ENCODE results near the gene TSN. TPM values are rescaled to one million over a fixed set of nuclear protein-coding genes. Genes with fewer than 3 reads are reported as not detected.

Gene TSN
- total RNA-seq, 1 donor from 2014 or later, result 60.4 TPM

- H3K4me3 Mint-ChIP-seq, result no peak overlapping the region
- no peak for TF ChIP-seq CTCF (IDR thresholded peaks at IDR 0.05; ENCODE audit: unreplicated experiment)
- peak overlapping the region; percentile 31 for H3K27ac Mint-ChIP-seq
Observed at GRCh38 chr2:121778741-121779487, 23.5 kb downstream of the TSN start.

GRCh38 chr2:121783180-121783579 lies 27.7 kb downstream of the TSN start:
- no peak for DNase-seq (ENCODE audit: low spot score in 2 of 2, unreplicated experiment in 2 of 2)
- H3K4me1 Mint-ChIP-seq, result peaks cover 8% of the 10 kb centered on the region
- no peak overlapping the region for H3K27ac Mint-ChIP-seq
- H3K4me3 Mint-ChIP-seq, result no peak overlapping the region
- TF ChIP-seq CTCF (IDR thresholded peaks at IDR 0.05; ENCODE audit: unreplicated experiment), result no peak
- H3K36me3 Mint-ChIP-seq, result no peaks in the 10 kb centered on the region
- no peaks in the 10 kb centered on the region for H3K9me3 Mint-ChIP-seq
- H3K27me3 Mint-ChIP-seq (ENCODE audit: low read depth), result peaks cover 26% of the 10 kb centered on the region

More at GRCh38 chr2:121778741-121779487, 23.5 kb downstream of the TSN start:
- Mint-ChIP-seq H3K9me3 (no peaks in the 10 kb centered on the region), H3K27me3 (ENCODE audit: low read depth) (peaks cover 10% of the 10 kb centered on the region), H3K4me1 (peaks cover 20% of the 10 kb centered on the region), H3K36me3 (no peaks in the 10 kb centered on the region)
- no peak for DNase-seq (ENCODE audit: low spot score in 2 of 2, unreplicated experiment in 2 of 2)

- TF ChIP-seq CTCF (IDR thresholded peaks at IDR 0.05; ENCODE audit: unreplicated experiment), result no peak
Observed at GRCh38 chr2:121788685-121789084, 33.2 kb downstream of the TSN start.

GRCh38 chr2:121790276-121790956 lies 35.0 kb downstream of the TSN start:
- Mint-ChIP-seq H3K27me3 (ENCODE audit: low read depth) (peaks cover 14% of the 10 kb centered on the region), H3K4me1 (peaks cover 3% of the 10 kb centered on the region), H3K9me3 (peaks cover 4% of the 10 kb centered on the region), H3K4me3 (no peak overlapping the region), H3K27ac (no peak overlapping the region), H3K36me3 (no peaks in the 10 kb centered on the region)
- TF ChIP-seq CTCF (IDR thresholded peaks at IDR 0.05; ENCODE audit: unreplicated experiment), result no peak
- DNase-seq (ENCODE audit: low spot score in 2 of 2, unreplicated experiment in 2 of 2), result no peak

More at GRCh38 chr2:121788685-121789084, 33.2 kb downstream of the TSN start:
- Mint-ChIP-seq H3K36me3 (no peaks in the 10 kb centered on the region), H3K4me1 (peaks cover 3% of the 10 kb centered on the region), H3K27ac (no peak overlapping the region), H3K27me3 (ENCODE audit: low read depth) (peaks cover 18% of the 10 kb centered on the region), H3K9me3 (peaks cover 4% of the 10 kb centered on the region), H3K4me3 (no peak overlapping the region)
- no peak for DNase-seq (ENCODE audit: low spot score in 2 of 2, unreplicated experiment in 2 of 2)

- no peak overlapping the region for H3K27ac Mint-ChIP-seq
- no peak overlapping the region for H3K4me3 Mint-ChIP-seq
- H3K4me1 Mint-ChIP-seq, result peaks cover 3% of the 10 kb centered on the region
- TF ChIP-seq CTCF (IDR thresholded peaks at IDR 0.05; ENCODE audit: unreplicated experiment), result no peak
- H3K27me3 Mint-ChIP-seq (ENCODE audit: low read depth), result peaks cover 10% of the 10 kb centered on the region
- H3K9me3 Mint-ChIP-seq, result peaks cover 4% of the 10 kb centered on the region
- no peaks in the 10 kb centered on the region for H3K36me3 Mint-ChIP-seq
- no peak for DNase-seq (ENCODE audit: low spot score in 2 of 2, unreplicated experiment in 2 of 2)
Observed at GRCh38 chr2:121791290-121791689, 35.8 kb downstream of the TSN start.
